Mucosa of rectum (tissue), 2 donors: ENCODE results near the gene PLEKHG3.

Experiments
- H3K27ac ChIP-seq, 2 donors: one replicate each; pipeline ENCODE4 v1.7.0; 2013; ENCODE audit warnings: inconsistent platforms in 2 of 2, low read depth in 2 of 2, low read length in 2 of 2
- H3K27me3 ChIP-seq, 2 donors: one replicate each; pipeline ENCODE4 v1.7.0; 2013; ENCODE audit warnings: low read length in 2 of 2; ENCODE audit not compliant: control insufficient read depth in 2 of 2, insufficient read depth in 2 of 2
- H3K36me3 ChIP-seq, 2 donors: one replicate each; pipeline ENCODE4 v1.7.0; 2013; ENCODE audit warnings: low read length in 2 of 2; ENCODE audit not compliant: control insufficient read depth in 2 of 2, insufficient read depth in 2 of 2
- H3K4me1 ChIP-seq, 2 donors: one replicate each; pipeline ENCODE4 v1.7.0; 2013; ENCODE audit warnings: low read length in 2 of 2, mild to moderate bottlenecking in 1 of 2; ENCODE audit not compliant: control insufficient read depth in 2 of 2, insufficient read depth in 2 of 2
- H3K4me3 ChIP-seq, 2 donors: one replicate each; pipeline ENCODE4 v1.7.0; 2013; ENCODE audit warnings: low read length in 2 of 2
- H3K9ac ChIP-seq, 2 donors: one replicate each; pipeline ENCODE4 v1.7.0; 2013; ENCODE audit warnings: low read length in 2 of 2, low read depth in 1 of 2, mild to moderate bottlenecking in 1 of 2
- H3K9me3 ChIP-seq, 2 donors: one replicate each; pipeline ENCODE4 v1.7.0; 2013; ENCODE audit warnings: low read length in 2 of 2; ENCODE audit not compliant: control insufficient read depth in 2 of 2
- donor health status: healthy.
- donor health status: Normal muscosa, but diverticular disease.

Gene PLEKHG3

GRCh38 chr14:64786296-64787149 is 82.3 kb downstream of the PLEKHG3 start:
- Histone ChIP-seq H3K9me3 (no peaks in the 10 kb centered on the region), H3K27ac (no peak overlapping the region), H3K4me1 (no peaks in the 10 kb centered on the region), H3K27me3 (no peaks in the 10 kb centered on the region), H3K9ac (no peak overlapping the region), H3K4me3 (no peak overlapping the region), H3K36me3 (no peaks in the 10 kb centered on the region)

GRCh38 chr14:64787619-64788018 is 83.4 kb downstream of the PLEKHG3 start:
- H3K27ac ChIP-seq, result no peak overlapping the region
- no peaks in the 10 kb centered on the region for H3K9me3 ChIP-seq
- H3K4me1 ChIP-seq, result no peaks in the 10 kb centered on the region
- no peaks in the 10 kb centered on the region for H3K27me3 ChIP-seq
- H3K36me3 ChIP-seq, result no peaks in the 10 kb centered on the region
- H3K4me3 ChIP-seq, result no peak overlapping the region
- H3K9ac ChIP-seq, result no peak overlapping the region

GRCh38 chr14:64788706-64789105 is 84.5 kb downstream of the PLEKHG3 start:
- Histone ChIP-seq H3K9me3 (no peaks in the 10 kb centered on the region), H3K4me1 (no peaks in the 10 kb centered on the region), H3K4me3 (no peak overlapping the region), H3K27me3 (no peaks in the 10 kb centered on the region), H3K27ac (no peak overlapping the region), H3K9ac (no peak overlapping the region), H3K36me3 (no peaks in the 10 kb centered on the region)

- no peak overlapping the region for H3K4me3 ChIP-seq
- H3K4me1 ChIP-seq, result no peaks in the 10 kb centered on the region
- H3K27me3 ChIP-seq, result no peaks in the 10 kb centered on the region
- no peak overlapping the region for H3K9ac ChIP-seq
- H3K9me3 ChIP-seq, result no peaks in the 10 kb centered on the region
- H3K36me3 ChIP-seq, result no peaks in the 10 kb centered on the region
- no peak overlapping the region for H3K27ac ChIP-seq
These were observed 85.5 kb downstream of the PLEKHG3 start for GRCh38 chr14:64789696-64790095.

- Histone ChIP-seq H3K4me1 (no peaks in the 10 kb centered on the region), H3K27ac (no peak overlapping the region), H3K27me3 (no peaks in the 10 kb centered on the region), H3K9ac (no peak overlapping the region), H3K4me3 (no peak overlapping the region), H3K36me3 (no peaks in the 10 kb centered on the region), H3K9me3 (no peaks in the 10 kb centered on the region)
These were observed 86.3 kb downstream of the PLEKHG3 start for GRCh38 chr14:64790478-64790877.

- no peak overlapping the region for H3K27ac ChIP-seq
- no peak overlapping the region for H3K4me3 ChIP-seq
- no peaks in the 10 kb centered on the region for H3K9me3 ChIP-seq
- no peaks in the 10 kb centered on the region for H3K4me1 ChIP-seq
- no peaks in the 10 kb centered on the region for H3K36me3 ChIP-seq
- no peak overlapping the region for H3K9ac ChIP-seq
- no peaks in the 10 kb centered on the region for H3K27me3 ChIP-seq
These were observed 88.0 kb downstream of the PLEKHG3 start for GRCh38 chr14:64792231-64792630.

- no peak overlapping the region for H3K27ac ChIP-seq
- H3K36me3 ChIP-seq, result no peaks in the 10 kb centered on the region
- no peaks in the 10 kb centered on the region for H3K9me3 ChIP-seq
- H3K4me1 ChIP-seq, result no peaks in the 10 kb centered on the region
- H3K9ac ChIP-seq, result no peak overlapping the region
- H3K27me3 ChIP-seq, result no peaks in the 10 kb centered on the region
- H3K4me3 ChIP-seq, result no peak overlapping the region
These were observed 88.8 kb downstream of the PLEKHG3 start for GRCh38 chr14:64792871-64793560.

GRCh38 chr14:64795211-64795610 is 91.0 kb downstream of the PLEKHG3 start:
- Histone ChIP-seq H3K9me3 (no peaks in the 10 kb centered on the region), H3K4me3 (no peak overlapping the region), H3K27me3 (no peaks in the 10 kb centered on the region), H3K27ac (no peak overlapping the region), H3K36me3 (no peaks in the 10 kb centered on the region), H3K9ac (no peak overlapping the region), H3K4me1 (no peaks in the 10 kb centered on the region)

- Histone ChIP-seq H3K9ac (no peak overlapping the region), H3K9me3 (no peaks in the 10 kb centered on the region), H3K36me3 (no peaks in the 10 kb centered on the region)
These were observed 91.7 kb downstream of the PLEKHG3 start for GRCh38 chr14:64795921-64796320.

GRCh38 chr14:64796369-64796768 is 92.1 kb downstream of the PLEKHG3 start:
- H3K27ac ChIP-seq, result no peak overlapping the region
- no peaks in the 10 kb centered on the region for H3K36me3 ChIP-seq
- H3K4me1 ChIP-seq, result no peaks in the 10 kb centered on the region
- H3K4me3 ChIP-seq, result no peak overlapping the region
- H3K9ac ChIP-seq, result no peak overlapping the region
- no peaks in the 10 kb centered on the region for H3K27me3 ChIP-seq
- no peaks in the 10 kb centered on the region for H3K9me3 ChIP-seq

More at GRCh38 chr14:64795921-64796320, 91.7 kb downstream of the PLEKHG3 start:
- no peaks in the 10 kb centered on the region for H3K27me3 ChIP-seq
- no peak overlapping the region for H3K27ac ChIP-seq
- no peaks in the 10 kb centered on the region for H3K4me1 ChIP-seq
- no peak overlapping the region for H3K4me3 ChIP-seq
